Pons (tissue), 1 donor: ENCODE results near the gene RETREG1.
A peak's percentile ranks its signal among the peaks of the same experiment; 100 is the strongest.
"Not testable (repeated sequence)": the region's sequence is repeated elsewhere in the genome, so short reads cannot be mapped to it uniquely, and the experiment has no call there.

ENCODE experiments used
- DNase-seq: peaks from one replicate; pipeline ENCODE4 v3.0.0-alpha.2; 2016; ENCODE audit warnings: low spot score

RETREG1 gene

GRCh38 chr5:16616536-16617273 is at the start of gene RETREG1:
RETREG1 (minus strand) TSS chr5:16616997; CDS start chr5:16616971, 26 bp downstream.
- DNase-seq: no peak

- no peak for DNase-seq
These were observed 49.5 kb upstream of the RETREG1 start for GRCh38 chr5:16666130-16666882.

GRCh38 chr5:16665601-16666000 is 48.8 kb upstream of the RETREG1 start:
- no peak for DNase-seq

GRCh38 chr5:16664368-16664767 is 47.6 kb upstream of the RETREG1 start:
- DNase-seq: no peak

GRCh38 chr5:16663840-16664239 is 47.0 kb upstream of the RETREG1 start:
- no peak for DNase-seq

GRCh38 chr5:16661713-16662112 is 44.9 kb upstream of the RETREG1 start:
- DNase-seq: no peak

GRCh38 chr5:16660982-16661381 is 44.2 kb upstream of the RETREG1 start:
- no peak for DNase-seq

- no peak for DNase-seq
These were observed 42.7 kb upstream of the RETREG1 start for GRCh38 chr5:16659536-16659935.

- no peak for DNase-seq
These were observed 39.9 kb upstream of the RETREG1 start for GRCh38 chr5:16656561-16657191.

GRCh38 chr5:16654647-16655334 is 38.0 kb upstream of the RETREG1 start:
- DNase-seq: no peak

GRCh38 chr5:16648739-16649138 is 31.9 kb upstream of the RETREG1 start:
- DNase-seq: not testable (repeated sequence)

GRCh38 chr5:16644301-16644889 is 27.6 kb upstream of the RETREG1 start:
- no peak for DNase-seq

GRCh38 chr5:16642867-16643266 is 26.1 kb upstream of the RETREG1 start:
- peak; percentile 64 for DNase-seq

- DNase-seq: no peak
These were observed 22.4 kb upstream of the RETREG1 start for GRCh38 chr5:16639206-16639605.

GRCh38 chr5:16628376-16628775 is 11.6 kb upstream of the RETREG1 start:
- no peak for DNase-seq

- no peak for DNase-seq
These were observed 10.0 kb upstream of the RETREG1 start for GRCh38 chr5:16626696-16627264.

- no peak for DNase-seq
These were observed 8.3 kb upstream of the RETREG1 start for GRCh38 chr5:16625096-16625495.

GRCh38 chr5:16619136-16619535 is 2.3 kb upstream of the RETREG1 start:
- no peak for DNase-seq

- DNase-seq: no peak
These were observed 1.5 kb upstream of the RETREG1 start for GRCh38 chr5:16618138-16618897.

GRCh38 chr5:16617274-16617968 is 624 bp upstream of the RETREG1 start:
- no peak for DNase-seq
